ENCODE measurements around the gene ATP1B2.

DNA sequence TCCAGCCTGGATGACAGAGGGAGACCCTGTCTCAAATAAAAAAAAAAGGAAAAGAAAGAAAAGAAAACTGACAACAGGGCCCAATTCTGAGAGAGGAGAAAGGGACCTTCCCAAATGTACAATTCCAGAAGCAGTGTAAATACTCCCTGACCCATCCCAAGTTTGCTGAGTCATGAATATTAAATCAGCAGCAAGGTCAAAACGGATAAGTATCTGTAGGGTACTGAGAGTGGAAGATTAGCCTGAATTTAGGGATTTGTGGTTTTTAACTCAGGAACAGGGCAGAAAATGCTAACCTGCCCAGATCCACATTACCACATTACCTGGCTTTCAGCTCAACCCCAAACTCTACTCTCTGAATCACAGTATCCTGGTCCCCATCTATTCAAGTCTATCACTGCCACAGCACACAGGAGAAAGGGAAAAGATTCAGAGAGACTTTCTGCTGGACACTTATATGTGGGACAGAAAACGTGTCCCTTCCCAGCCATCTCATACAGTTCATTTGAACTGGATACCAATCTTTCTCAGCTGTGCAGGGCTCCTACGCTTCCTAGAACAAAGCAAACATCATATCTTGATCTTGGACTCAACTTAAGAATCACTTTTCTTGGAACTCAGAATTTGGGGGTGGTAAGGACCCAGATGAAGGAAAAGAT, 39.0 kb upstream of the ATP1B2 start:
- no peak for TF ChIP-seq NFIC (IDR thresholded peaks at IDR 0.05)
- TF ChIP-seq YY1 (IDR thresholded peaks at IDR 0.05; ENCODE audit: low read depth) = no peak
- TF ChIP-seq EGR1 (IDR thresholded peaks at IDR 0.05) = no peak
- no peak for TF ChIP-seq FOXM1 (IDR thresholded peaks at IDR 0.05; ENCODE audit: borderline replicate concordance, low read depth)
- no peak for TF ChIP-seq TAF1 (IDR thresholded peaks at IDR 0.05; ENCODE audit: low read depth)
- TF ChIP-seq, protein P1, sequence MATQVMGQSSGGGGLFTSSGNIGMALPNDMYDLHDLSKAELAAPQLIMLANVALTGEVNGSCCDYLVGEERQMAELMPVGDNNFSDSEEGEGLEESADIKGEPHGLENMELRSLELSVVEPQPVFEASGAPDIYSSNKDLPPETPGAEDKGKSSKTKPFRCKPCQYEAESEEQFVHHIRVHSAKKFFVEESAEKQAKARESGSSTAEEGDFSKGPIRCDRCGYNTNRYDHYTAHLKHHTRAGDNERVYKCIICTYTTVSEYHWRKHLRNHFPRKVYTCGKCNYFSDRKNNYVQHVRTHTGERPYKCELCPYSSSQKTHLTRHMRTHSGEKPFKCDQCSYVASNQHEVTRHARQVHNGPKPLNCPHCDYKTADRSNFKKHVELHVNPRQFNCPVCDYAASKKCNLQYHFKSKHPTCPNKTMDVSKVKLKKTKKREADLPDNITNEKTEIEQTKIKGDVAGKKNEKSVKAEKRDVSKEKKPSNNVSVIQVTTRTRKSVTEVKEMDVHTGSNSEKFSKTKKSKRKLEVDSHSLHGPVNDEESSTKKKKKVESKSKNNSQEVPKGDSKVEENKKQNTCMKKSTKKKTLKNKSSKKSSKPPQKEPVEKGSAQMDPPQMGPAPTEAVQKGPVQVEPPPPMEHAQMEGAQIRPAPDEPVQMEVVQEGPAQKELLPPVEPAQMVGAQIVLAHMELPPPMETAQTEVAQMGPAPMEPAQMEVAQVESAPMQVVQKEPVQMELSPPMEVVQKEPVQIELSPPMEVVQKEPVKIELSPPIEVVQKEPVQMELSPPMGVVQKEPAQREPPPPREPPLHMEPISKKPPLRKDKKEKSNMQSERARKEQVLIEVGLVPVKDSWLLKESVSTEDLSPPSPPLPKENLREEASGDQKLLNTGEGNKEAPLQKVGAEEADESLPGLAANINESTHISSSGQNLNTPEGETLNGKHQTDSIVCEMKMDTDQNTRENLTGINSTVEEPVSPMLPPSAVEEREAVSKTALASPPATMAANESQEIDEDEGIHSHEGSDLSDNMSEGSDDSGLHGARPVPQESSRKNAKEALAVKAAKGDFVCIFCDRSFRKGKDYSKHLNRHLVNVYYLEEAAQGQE (IDR thresholded peaks at IDR 0.05; ENCODE audit: low read depth) = no peak

Measured in Ishikawa (cell line).